Measurements from ENCODE around the gene HIBCH. TPM values are rescaled to one million over a fixed set of nuclear protein-coding genes. Genes with fewer than 3 reads are reported as not detected.
A peak's percentile ranks its signal among the peaks of the same experiment; 100 is the strongest.

Gene HIBCH
- total and polyA plus RNA-seq, 2 of the 13 experiments (the other 11 are each of a cell fraction or from before 2014, with no cell fraction given) = 18.8 to 49.5 TPM

- TF ChIP-seq SKIL (CRISPR knock-in tag; IDR thresholded peaks at IDR 0.05; ENCODE audit: borderline replicate concordance) (no peak), RFX1 (IDR thresholded peaks at IDR 0.05) (no peak), THAP7 (CRISPR knock-in tag; IDR thresholded peaks at IDR 0.05) (no peak), ZMYM3 (CRISPR knock-in tag; IDR thresholded peaks at IDR 0.05) (no peak), MTERF4 (CRISPR knock-in tag; IDR thresholded peaks at IDR 0.05) (peak; percentile 86; the same call in 1 of the 2 replicates), ZNF275 (CRISPR knock-in tag; IDR thresholded peaks at IDR 0.05; ENCODE audit: borderline replicate concordance) (0 out of 2 replicates have a peak, but pooled peaks have one; percentile 4), RBM39 (IDR thresholded peaks at IDR 0.05; ENCODE audit: low read depth, low read length, poor library complexity, severe bottlenecking) (no peak), KLF11 (CRISPR knock-in tag; IDR thresholded peaks at IDR 0.05) (no peak), YY1 (IDR thresholded peaks at IDR 0.05; ENCODE audit: insufficient read depth, insufficient replicate concordance, low read depth, low read length) (peak; percentile 34), ZNF704 (CRISPR knock-in tag; IDR thresholded peaks at IDR 0.05; ENCODE audit: borderline replicate concordance) (0 out of 2 replicates have a peak, but pooled peaks have one; percentile 10), PAXIP1 (CRISPR knock-in tag; conservative IDR thresholded peaks at IDR 0.05) (no peak), ZNF746 (CRISPR knock-in tag; IDR thresholded peaks at IDR 0.05) (peak; percentile 65; the same call in 1 of the 2 replicates), ZFP90 (CRISPR knock-in tag; IDR thresholded peaks at IDR 0.05; ENCODE audit: borderline replicate concordance) (no peak), HOXA9 (CRISPR knock-in tag; IDR thresholded peaks at IDR 0.05; ENCODE audit: borderline replicate concordance) (0 out of 2 replicates have a peak, but pooled peaks have one; percentile 22), ZNF709 (CRISPR knock-in tag; IDR thresholded peaks at IDR 0.05) (peak; percentile 56; the same call in 1 of the 2 replicates)
Observed at GRCh38 chr2:190318931-190319554, 583 bp downstream of the HIBCH start (continued).
